Measurements from ENCODE around the gene CYTH2.

CYTH2 gene

DNA sequence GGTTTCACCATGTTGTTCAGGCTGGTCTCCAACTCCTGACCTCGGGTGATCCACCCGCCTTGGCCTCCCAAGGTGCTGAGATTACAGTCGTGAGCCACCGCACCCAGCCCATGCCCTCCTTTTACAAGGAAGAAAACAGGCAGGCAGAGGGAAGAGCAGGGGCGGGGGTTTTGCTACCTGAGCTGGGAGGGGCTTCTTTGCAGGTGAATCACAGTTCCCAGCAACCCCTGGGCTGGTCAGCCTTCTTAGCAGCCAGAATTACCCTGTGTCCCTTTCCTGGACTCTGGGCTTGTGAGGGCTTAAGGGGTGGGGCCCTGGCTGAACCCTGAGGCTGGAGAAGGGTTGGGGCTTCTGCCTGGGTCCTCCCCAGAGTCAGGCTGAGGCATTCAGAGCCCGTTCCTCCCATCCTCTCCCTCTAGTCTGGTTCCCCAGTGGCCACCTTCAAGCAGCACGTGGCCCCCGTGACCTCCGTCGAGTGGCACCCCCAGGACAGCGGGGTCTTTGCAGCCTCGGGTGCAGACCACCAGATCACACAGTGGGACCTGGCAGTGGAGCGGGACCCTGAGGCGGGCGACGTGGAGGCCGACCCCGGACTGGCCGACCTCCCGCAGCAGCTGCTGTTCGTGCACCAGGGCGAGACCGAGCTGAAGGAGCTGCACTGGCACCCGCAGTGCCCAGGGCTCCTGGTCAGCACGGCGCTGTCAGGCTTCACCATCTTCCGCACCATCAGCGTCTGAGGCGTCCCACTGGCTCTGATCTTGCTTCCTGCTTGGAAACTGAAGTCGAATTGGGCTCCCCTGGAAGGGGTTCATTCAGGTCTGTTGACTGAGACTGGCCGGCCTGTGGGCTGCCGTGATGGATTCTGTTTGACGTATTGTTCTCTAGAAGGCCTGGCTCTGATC lies 16.6 kb upstream of the CYTH2 start:
- Histone ChIP-seq H3K27me3 (replicated peaks; ENCODE audit: control insufficient read depth, insufficient read depth, low read length, poor library complexity, severe bottlenecking) (no peaks in the 10 kb centered on the region), H3K9me3 (ENCODE audit: control insufficient read depth, low read length) (no peaks in the 10 kb centered on the region), H3K36me3 (ENCODE audit: control insufficient read depth, insufficient read depth, low read length) (peaks cover 73% of the 10 kb centered on the region), H3K4me1 (ENCODE audit: control insufficient read depth, insufficient read depth, low read length, poor library complexity, severe bottlenecking) (no peaks in the 10 kb centered on the region), H3K27ac (ENCODE audit: insufficient read depth, low read length, poor library complexity, severe bottlenecking) (no peak overlapping the region), H3K4me3 (ENCODE audit: insufficient read depth, low read depth, low read length, poor library complexity, severe bottlenecking) (no peak overlapping the region)
- DNase-seq: no peak

DNA sequence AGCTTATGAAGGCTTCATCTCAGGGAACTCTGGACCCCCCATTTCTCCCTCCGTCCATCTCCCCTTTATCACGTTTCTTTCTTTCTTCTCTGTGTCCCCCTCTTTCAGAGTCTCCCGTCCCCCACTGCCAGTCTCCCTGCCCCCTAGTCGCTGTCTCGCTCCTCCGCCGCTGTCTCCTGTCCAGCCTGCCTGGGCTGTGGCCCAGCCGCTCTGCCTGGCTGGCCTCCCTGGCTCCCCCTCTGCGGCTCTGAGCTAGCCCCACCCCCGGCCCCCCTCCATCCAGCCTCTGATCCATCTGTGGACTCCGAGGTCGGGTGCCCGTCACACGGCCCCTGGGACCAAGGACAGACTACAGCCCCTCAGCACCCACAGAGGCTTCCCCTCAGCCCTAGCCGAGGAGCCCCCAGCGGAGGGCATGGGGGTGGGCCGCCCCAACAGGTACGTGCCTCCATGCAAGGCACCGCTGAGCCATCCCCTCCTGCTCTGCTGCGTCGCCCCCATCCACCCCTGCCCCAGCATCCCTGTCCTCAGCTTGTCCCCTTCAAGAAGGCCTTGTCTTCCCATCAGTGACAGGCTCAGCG lies 14.9 kb upstream of the CYTH2 start:
- no peak for DNase-seq
- Histone ChIP-seq H3K27me3 (replicated peaks; ENCODE audit: control insufficient read depth, insufficient read depth, low read length, poor library complexity, severe bottlenecking) (no peaks in the 10 kb centered on the region), H3K4me1 (ENCODE audit: control insufficient read depth, insufficient read depth, low read length, poor library complexity, severe bottlenecking) (no peaks in the 10 kb centered on the region), H3K9me3 (ENCODE audit: control insufficient read depth, low read length) (no peaks in the 10 kb centered on the region), H3K36me3 (ENCODE audit: control insufficient read depth, insufficient read depth, low read length) (peaks cover 60% of the 10 kb centered on the region), H3K27ac (ENCODE audit: insufficient read depth, low read length, poor library complexity, severe bottlenecking) (no peak overlapping the region), H3K4me3 (ENCODE audit: insufficient read depth, low read depth, low read length, poor library complexity, severe bottlenecking) (no peak overlapping the region)

DNA sequence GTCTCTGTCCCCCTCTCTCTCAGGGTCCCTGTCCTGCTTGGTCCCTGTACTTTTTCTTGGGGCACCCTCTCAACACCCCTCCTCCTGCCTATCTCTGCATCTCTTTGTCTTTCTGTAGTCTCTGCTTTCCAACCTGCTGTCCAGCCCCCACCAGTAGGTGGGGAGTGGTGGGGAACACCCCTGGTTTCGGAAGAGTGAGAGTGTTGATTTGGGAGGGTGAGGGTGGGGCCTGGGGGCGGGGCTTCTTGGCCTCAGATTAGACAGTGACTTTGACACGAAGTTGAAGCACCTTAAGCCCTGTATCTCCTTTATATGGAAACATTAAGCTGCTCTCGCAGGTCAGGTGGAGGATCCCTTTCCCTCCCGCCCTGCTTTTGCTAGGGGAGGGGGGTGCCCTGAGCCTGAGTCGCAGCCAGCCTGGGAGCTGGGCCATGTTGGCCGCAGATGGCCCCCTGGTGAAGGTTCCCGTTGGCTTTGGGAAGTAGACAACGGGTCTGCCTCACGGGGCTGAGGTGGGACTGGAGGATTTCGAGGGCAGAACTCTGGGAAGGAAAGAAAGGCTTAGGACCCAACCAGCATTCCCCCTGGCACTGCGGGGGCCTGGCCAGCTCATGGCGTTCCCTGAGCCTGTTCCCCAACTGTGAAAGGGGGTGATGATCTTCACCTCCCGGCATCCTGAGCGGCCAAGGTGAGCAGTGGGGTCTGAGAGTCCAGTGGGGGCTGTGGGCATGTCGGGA lies 13.8 kb upstream of the CYTH2 start, which contains the start of gene KCNJ14:
KCNJ14 (plus strand) TSS at position 404 of the 737 bp plus-strand sequence. CDS start 6,151 bp downstream, outside the sequence.
- Histone ChIP-seq H3K36me3 (ENCODE audit: control insufficient read depth, insufficient read depth, low read length) (peaks cover 52% of the 10 kb centered on the region), H3K4me3 (ENCODE audit: insufficient read depth, low read depth, low read length, poor library complexity, severe bottlenecking) (no peak within 1 kb of the TSS), H3K27ac (ENCODE audit: insufficient read depth, low read length, poor library complexity, severe bottlenecking) (no peak within 1 kb of the TSS), H3K9me3 (ENCODE audit: control insufficient read depth, low read length) (no peaks in the 10 kb centered on the region), H3K27me3 (replicated peaks; ENCODE audit: control insufficient read depth, insufficient read depth, low read length, poor library complexity, severe bottlenecking) (no peaks in the 10 kb centered on the region), H3K4me1 (ENCODE audit: control insufficient read depth, insufficient read depth, low read length, poor library complexity, severe bottlenecking) (no peaks in the 10 kb centered on the region)
- DNase-seq: no peak

DNA sequence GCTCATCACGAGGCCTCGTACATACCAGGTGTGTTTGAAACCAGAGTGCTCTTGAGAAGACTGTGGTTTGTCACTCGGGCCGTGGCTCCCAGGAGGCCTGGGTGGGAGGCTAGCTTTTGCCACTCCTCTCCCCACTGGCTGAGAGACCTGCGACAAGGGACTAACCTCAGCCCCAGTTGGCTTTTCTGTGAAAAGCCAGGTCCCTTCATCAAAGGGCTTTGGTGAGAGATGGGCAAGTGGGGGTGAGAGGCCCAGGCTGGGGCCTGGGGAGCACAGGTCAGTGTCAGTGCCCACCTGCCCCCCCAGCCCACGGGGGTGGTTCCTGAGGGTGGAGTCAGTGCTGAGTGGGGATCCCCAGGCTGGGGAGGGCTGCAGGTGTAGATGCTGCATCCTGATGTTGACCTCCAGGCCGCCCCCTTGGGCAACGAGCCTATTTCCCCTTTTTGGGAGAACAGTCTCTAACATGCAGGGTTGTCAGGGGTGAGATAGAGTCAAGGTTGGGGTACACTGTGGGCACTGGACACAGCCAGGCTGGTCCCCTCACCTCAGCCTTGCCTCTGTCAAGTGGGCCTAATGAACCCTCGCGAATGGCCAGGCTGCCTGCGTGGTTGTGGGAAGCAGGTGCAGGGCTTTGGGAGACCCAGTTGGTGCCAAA lies 13.1 kb upstream of the CYTH2 start:
- Histone ChIP-seq H3K9me3 (ENCODE audit: control insufficient read depth, low read length) (no peaks in the 10 kb centered on the region), H3K4me3 (ENCODE audit: insufficient read depth, low read depth, low read length, poor library complexity, severe bottlenecking) (no peak overlapping the region), H3K4me1 (ENCODE audit: control insufficient read depth, insufficient read depth, low read length, poor library complexity, severe bottlenecking) (no peaks in the 10 kb centered on the region), H3K36me3 (ENCODE audit: control insufficient read depth, insufficient read depth, low read length) (peaks cover 45% of the 10 kb centered on the region), H3K27me3 (replicated peaks; ENCODE audit: control insufficient read depth, insufficient read depth, low read length, poor library complexity, severe bottlenecking) (no peaks in the 10 kb centered on the region), H3K27ac (ENCODE audit: insufficient read depth, low read length, poor library complexity, severe bottlenecking) (no peak overlapping the region)
- DNase-seq: no peak

DNA sequence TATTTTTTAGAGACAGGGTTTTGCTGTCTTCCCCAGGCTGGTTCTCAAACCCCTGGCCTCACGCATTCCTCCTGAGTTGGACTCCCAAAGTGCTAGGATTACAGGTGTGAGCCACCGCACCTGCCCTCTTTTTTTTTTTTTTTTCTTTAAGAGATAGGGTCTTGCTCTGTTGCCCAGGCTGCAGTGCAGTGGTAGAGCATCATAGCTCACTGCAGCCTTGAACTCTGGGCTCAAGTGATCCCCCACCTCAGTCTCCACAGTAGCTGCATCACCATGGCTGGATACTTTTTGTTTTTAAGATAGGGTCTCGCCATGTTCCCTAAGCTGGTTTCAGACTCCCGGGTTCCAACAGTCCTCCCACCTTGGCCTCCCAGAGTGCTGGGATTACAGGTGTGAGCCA lies 12.3 kb upstream of the CYTH2 start:
- Histone ChIP-seq H3K4me3 (ENCODE audit: insufficient read depth, low read depth, low read length, poor library complexity, severe bottlenecking) (no peak overlapping the region), H3K9me3 (ENCODE audit: control insufficient read depth, low read length) (no peaks in the 10 kb centered on the region), H3K36me3 (ENCODE audit: control insufficient read depth, insufficient read depth, low read length) (peaks cover 37% of the 10 kb centered on the region), H3K4me1 (ENCODE audit: control insufficient read depth, insufficient read depth, low read length, poor library complexity, severe bottlenecking) (no peaks in the 10 kb centered on the region), H3K27ac (ENCODE audit: insufficient read depth, low read length, poor library complexity, severe bottlenecking) (no peak overlapping the region), H3K27me3 (replicated peaks; ENCODE audit: control insufficient read depth, insufficient read depth, low read length, poor library complexity, severe bottlenecking) (no peaks in the 10 kb centered on the region)
- DNase-seq: no peak

DNA sequence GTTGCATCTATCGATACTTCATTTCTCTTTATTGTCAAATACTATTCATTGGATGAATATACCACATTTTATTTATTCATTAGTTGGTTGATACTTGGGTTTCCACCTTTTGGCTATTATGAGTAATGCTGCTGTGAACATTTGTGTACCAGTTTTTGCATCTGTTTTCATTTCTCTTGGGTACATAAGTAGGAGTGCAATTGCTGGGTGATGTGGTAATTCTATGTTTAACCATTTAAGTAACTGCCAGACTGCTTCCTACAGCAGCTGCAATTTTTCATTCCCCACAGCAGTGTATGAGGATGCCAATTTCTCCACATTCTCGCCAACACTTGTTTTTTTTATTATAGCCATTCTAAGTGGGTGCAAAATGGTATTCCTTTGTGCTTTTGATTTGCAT lies 11.2 kb upstream of the CYTH2 start:
- no peak overlapping the region for H3K4me3 ChIP-seq (ENCODE audit: insufficient read depth, low read depth, low read length, poor library complexity, severe bottlenecking)
- no peaks in the 10 kb centered on the region for H3K9me3 ChIP-seq (ENCODE audit: control insufficient read depth, low read length)
- no peaks in the 10 kb centered on the region for H3K4me1 ChIP-seq (ENCODE audit: control insufficient read depth, insufficient read depth, low read length, poor library complexity, severe bottlenecking)
- DNase-seq: no peak
- H3K27me3 ChIP-seq (replicated peaks; ENCODE audit: control insufficient read depth, insufficient read depth, low read length, poor library complexity, severe bottlenecking): no peaks in the 10 kb centered on the region
- peaks cover 27% of the 10 kb centered on the region for H3K36me3 ChIP-seq (ENCODE audit: control insufficient read depth, insufficient read depth, low read length)
- H3K27ac ChIP-seq (ENCODE audit: insufficient read depth, low read length, poor library complexity, severe bottlenecking): no peak overlapping the region

DNA sequence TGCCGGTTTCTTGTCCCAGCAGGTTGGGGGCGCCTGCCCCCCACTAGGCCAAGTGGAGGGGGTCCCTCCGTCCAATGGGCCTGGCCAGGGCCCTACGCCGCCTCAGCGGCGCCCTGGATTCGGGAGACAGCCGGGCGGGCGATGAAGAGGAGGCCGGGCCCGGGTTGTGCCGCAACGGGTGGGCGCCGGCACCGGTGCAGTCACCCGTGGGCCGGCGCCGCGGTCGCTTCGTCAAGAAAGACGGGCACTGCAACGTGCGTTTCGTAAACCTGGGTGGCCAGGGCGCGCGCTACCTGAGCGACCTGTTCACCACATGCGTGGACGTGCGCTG lies 7.6 kb upstream of the CYTH2 start:
- H3K9me3 ChIP-seq (ENCODE audit: control insufficient read depth, low read length): no peaks in the 10 kb centered on the region
- no peaks in the 10 kb centered on the region for H3K27me3 ChIP-seq (replicated peaks; ENCODE audit: control insufficient read depth, insufficient read depth, low read length, poor library complexity, severe bottlenecking)
- no peaks in the 10 kb centered on the region for H3K36me3 ChIP-seq (ENCODE audit: control insufficient read depth, insufficient read depth, low read length)
- H3K4me1 ChIP-seq (ENCODE audit: control insufficient read depth, insufficient read depth, low read length, poor library complexity, severe bottlenecking): no peaks in the 10 kb centered on the region
- H3K4me3 ChIP-seq (ENCODE audit: insufficient read depth, low read depth, low read length, poor library complexity, severe bottlenecking): no peak overlapping the region
- no peak for DNase-seq
- H3K27ac ChIP-seq (ENCODE audit: insufficient read depth, low read length, poor library complexity, severe bottlenecking): no peak overlapping the region

DNA sequence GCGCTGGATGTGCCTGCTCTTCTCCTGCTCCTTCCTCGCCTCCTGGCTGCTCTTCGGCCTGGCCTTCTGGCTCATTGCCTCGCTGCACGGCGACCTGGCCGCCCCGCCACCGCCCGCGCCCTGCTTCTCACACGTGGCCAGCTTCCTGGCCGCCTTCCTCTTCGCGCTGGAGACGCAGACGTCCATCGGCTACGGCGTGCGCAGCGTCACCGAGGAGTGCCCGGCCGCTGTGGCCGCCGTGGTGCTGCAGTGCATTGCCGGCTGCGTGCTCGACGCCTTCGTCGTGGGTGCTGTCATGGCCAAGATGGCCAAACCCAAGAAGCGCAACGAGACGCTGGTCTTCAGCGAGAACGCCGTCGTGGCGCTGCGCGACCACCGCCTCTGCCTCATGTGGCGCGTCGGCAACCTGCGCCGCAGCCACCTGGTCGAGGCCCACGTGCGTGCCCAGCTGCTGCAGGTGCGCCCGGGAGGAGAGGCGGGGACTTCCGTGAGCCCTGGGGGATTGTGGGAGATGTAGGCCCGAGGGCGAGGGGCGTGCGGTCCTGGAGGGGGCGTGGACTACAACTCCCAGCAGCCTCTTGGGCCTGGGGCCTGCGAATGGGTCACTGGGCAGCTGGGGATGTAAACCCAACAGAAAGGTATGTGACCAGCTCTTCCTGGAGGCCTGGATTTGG lies 7.0 kb upstream of the CYTH2 start:
- H3K27ac ChIP-seq (ENCODE audit: insufficient read depth, low read length, poor library complexity, severe bottlenecking): no peak overlapping the region
- no peak overlapping the region for H3K4me3 ChIP-seq (ENCODE audit: insufficient read depth, low read depth, low read length, poor library complexity, severe bottlenecking)
- H3K27me3 ChIP-seq (replicated peaks; ENCODE audit: control insufficient read depth, insufficient read depth, low read length, poor library complexity, severe bottlenecking): no peaks in the 10 kb centered on the region
- DNase-seq: no peak
- H3K36me3 ChIP-seq (ENCODE audit: control insufficient read depth, insufficient read depth, low read length): no peaks in the 10 kb centered on the region
- H3K4me1 ChIP-seq (ENCODE audit: control insufficient read depth, insufficient read depth, low read length, poor library complexity, severe bottlenecking): no peaks in the 10 kb centered on the region
- no peaks in the 10 kb centered on the region for H3K9me3 ChIP-seq (ENCODE audit: control insufficient read depth, low read length)

DNA sequence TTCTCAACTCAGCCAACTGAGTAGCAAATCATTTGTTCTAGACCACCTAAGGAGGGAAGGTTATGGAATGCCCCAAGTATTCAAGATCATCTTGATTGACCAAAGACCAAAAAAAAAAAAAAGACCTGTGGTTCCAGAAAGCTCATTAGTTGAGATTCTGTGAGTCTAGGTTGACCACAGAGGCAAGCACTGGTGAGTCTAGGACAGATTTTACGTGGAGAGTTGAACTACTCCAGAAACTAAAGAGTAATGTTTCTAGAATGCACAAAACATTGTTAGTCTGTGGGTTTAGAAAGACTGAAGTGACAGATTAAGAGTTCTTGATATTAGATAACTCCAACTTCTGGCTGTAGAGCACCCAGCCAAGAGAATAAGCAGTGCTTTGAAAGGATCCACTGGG lies 4.0 kb upstream of the CYTH2 start:
- Histone ChIP-seq H3K27me3 (replicated peaks; ENCODE audit: control insufficient read depth, insufficient read depth, low read length, poor library complexity, severe bottlenecking) (no peaks in the 10 kb centered on the region), H3K4me1 (ENCODE audit: control insufficient read depth, insufficient read depth, low read length, poor library complexity, severe bottlenecking) (peaks cover 11% of the 10 kb centered on the region), H3K36me3 (ENCODE audit: control insufficient read depth, insufficient read depth, low read length) (peaks cover 2% of the 10 kb centered on the region), H3K27ac (ENCODE audit: insufficient read depth, low read length, poor library complexity, severe bottlenecking) (no peak overlapping the region), H3K9me3 (ENCODE audit: control insufficient read depth, low read length) (no peaks in the 10 kb centered on the region), H3K4me3 (ENCODE audit: insufficient read depth, low read depth, low read length, poor library complexity, severe bottlenecking) (no peak overlapping the region)
- no peak for DNase-seq
